HCT116 (cell line): Measurements from ENCODE around the gene PTPRF. TPM values are rescaled to one million over a fixed set of nuclear protein-coding genes. Genes with fewer than 3 reads are reported as not detected.

Experiments used
- ATAC-seq: fragments of 200-7000 bp; cut with Tn5 transposase; 2 replicates; pipeline ENCODE4 v1.9.1; 2020; ENCODE audit warnings: mild to moderate bottlenecking, moderate library complexity
- BruUV-seq: library from RNA; stranded (reverse); fragments of 400-500 nt; replicated peaks from 2 replicates; lab custom pipeline; 2021; lab: Mats Ljungman, UMichigan
- CTCF ChIA-PET: fragments of 300-600 bp; sonication (Branson Sonifier 250); formaldehyde crosslinking; loops from one replicate; lab custom pipeline; 2021; ENCODE audit warnings: antibody characterized with exemption; lab: Charles Lee
- POLR2A ChIA-PET: fragments of 300-600, 350-600 bp; sonication (Branson Sonifier 250); formaldehyde crosslinking; loops from one replicate; lab custom pipeline; 2021; ENCODE audit warnings: antibody characterized with exemption; lab: Charles Lee
- RAD21 ChIA-PET, 2 experiments: fragments of 300-600 bp; sonication (Branson Sonifier 250); formaldehyde crosslinking; loops; one replicate each; lab custom pipeline; 2023; ENCODE audit warnings: low total read pairs in 2 of 2; ENCODE audit not compliant: uncharacterized antibody in 2 of 2, unreplicated experiment in 2 of 2, low non-redundant PET in 1 of 2; lab: Charles Lee
- DNase-seq: peaks from one replicate; pipeline ENCODE4 v3.0.0-alpha.2; 2010; ENCODE audit warnings: low read depth, low spot score
- H2AFZ ChIP-seq: fragments of 200-600 bp; shearing (Covaris generic), sonication (generic); 2 replicates; pipeline ENCODE4 v1.6.1; 2017; ENCODE audit warnings: low read depth, mixed run types, mixed read lengths, antibody characterized with exemption, low read length; ENCODE audit not compliant: poor library complexity, severe bottlenecking
- H3K27ac ChIP-seq: 2 replicates; pipeline ENCODE4 v1.5.1; 2012; ENCODE audit warnings: low read depth, low read length
- H3K27me3 ChIP-seq: fragments of 200-600 bp; sonication (generic); 2 replicates; pipeline ENCODE4 v1.6.1; 2016; ENCODE audit warnings: mixed run types, low read length, mixed read lengths; ENCODE audit not compliant: insufficient read depth
- H3K36me3 ChIP-seq, 2 experiments: fragments of 200-500 bp in 1 of 2; fragments of 200-600 bp in 1 of 2; sonication (Bioruptor generic) in 1 of 2; sonication (generic) in 1 of 2; 2 replicates each; pipeline versions ENCODE4 v1.5.1 to v1.6.1; 2014 to 2016; ENCODE audit warnings: low read length in 2 of 2, inconsistent platforms in 1 of 2, mixed read lengths in 1 of 2, mixed run types in 1 of 2; ENCODE audit not compliant: insufficient read depth in 2 of 2, control insufficient read depth in 1 of 2
- H3K4me1 ChIP-seq, 2 experiments: fragments of 200-600 bp in 1 of 2; sonication (generic) in 1 of 2; 2 replicates each; pipeline versions ENCODE4 v1.5.1 to v1.6.1; 2012 to 2017; ENCODE audit warnings: low read length in 2 of 2, inconsistent platforms in 1 of 2, mild to moderate bottlenecking in 1 of 2, mixed read lengths in 1 of 2, mixed run types in 1 of 2, moderate library complexity in 1 of 2; ENCODE audit not compliant: insufficient read depth in 2 of 2, control insufficient read depth in 1 of 2
- H3K4me2 ChIP-seq: fragments of 200-600 bp; sonication (generic); 2 replicates; pipeline ENCODE4 v1.6.1; 2017; ENCODE audit warnings: mixed run types, low read length, mixed read lengths
- H3K4me3 ChIP-seq, 2 experiments: fragments of 200-600 bp in 1 of 2; sonication (generic) in 1 of 2; replicated peaks in 1 of 2; 2 replicates each; pipeline ENCODE4 v1.5.1; 2011 to 2016; ENCODE audit warnings: low read length in 2 of 2, control low read depth in 1 of 2, low read depth in 1 of 2, mild to moderate bottlenecking in 1 of 2, mixed read lengths in 1 of 2, mixed run types in 1 of 2
- H3K79me2 ChIP-seq: fragments of 200-600 bp; sonication (generic); 2 replicates; pipeline ENCODE4 v1.6.1; 2017; ENCODE audit warnings: mild to moderate bottlenecking, mixed run types, low read length, moderate library complexity, mixed read lengths; ENCODE audit not compliant: insufficient read depth
- H3K9ac ChIP-seq: fragments of 200-600 bp; sonication (generic); 2 replicates; pipeline ENCODE4 v1.6.1; 2016; ENCODE audit warnings: low read length, mixed read lengths
- H3K9me2 ChIP-seq: fragments of 200-600 bp; sonication (generic), shearing (Covaris generic); 2 replicates; pipeline ENCODE4 v1.6.1; 2017; ENCODE audit warnings: mixed run types, mild to moderate bottlenecking, moderate library complexity; ENCODE audit not compliant: insufficient read depth
- H3K9me3 ChIP-seq, 2 experiments: fragments of 200-500 bp in 1 of 2; fragments of 200-600 bp in 1 of 2; sonication (Bioruptor generic) in 1 of 2; sonication (generic) in 1 of 2; 2 replicates each; pipeline ENCODE4 v1.6.1; 2014 to 2017; ENCODE audit warnings: low read length in 2 of 2, mixed read lengths in 2 of 2, inconsistent platforms in 1 of 2, low read depth in 1 of 2, mild to moderate bottlenecking in 1 of 2, mixed run types in 1 of 2, moderate library complexity in 1 of 2; ENCODE audit not compliant: control insufficient read depth in 1 of 2, insufficient read depth in 1 of 2
- H4K20me1 ChIP-seq: fragments of 200-600 bp; sonication (generic), shearing (Covaris generic); 2 replicates; pipeline ENCODE4 v1.6.1; 2017; ENCODE audit warnings: mixed run types, mild to moderate bottlenecking, moderate library complexity; ENCODE audit not compliant: insufficient read depth
- EGR1 ChIP-seq: IDR thresholded peaks from 2 replicates; pipeline ENCODE4 v1.6.1; 2012; ENCODE audit warnings: low read depth
- EZH2 ChIP-seq: fragments of 200-600 bp; sonication (generic); IDR thresholded peaks from 2 replicates; pipeline ENCODE4 v1.6.1; 2017; ENCODE audit warnings: antibody characterized with exemption, mixed run types
- EZH2phosphoT487 ChIP-seq: fragments of 200-600 bp; IDR thresholded peaks from 2 replicates; pipeline ENCODE4 v1.6.1; 2018; ENCODE audit warnings: antibody characterized with exemption, borderline replicate concordance
- FOSL1 ChIP-seq: IDR thresholded peaks from 2 replicates; pipeline ENCODE4 v1.6.1; 2012; ENCODE audit warnings: low read depth
- SP1 ChIP-seq: IDR thresholded peaks from 2 replicates; pipeline ENCODE4 v1.6.1; 2012; ENCODE audit warnings: low read depth
- SRF ChIP-seq: IDR thresholded peaks from 2 replicates; pipeline ENCODE4 v1.6.1; 2012; ENCODE audit warnings: low read depth
- TCF7L2 ChIP-seq: IDR thresholded peaks from 2 replicates; pipeline ENCODE4 v1.7.0; 2011; ENCODE audit warnings: borderline replicate concordance, inconsistent platforms; ENCODE audit not compliant: insufficient read depth, insufficient read length; ENCODE audit errors: extremely low read depth
- intact Hi-C: fragments of 100-400 bp; cut with micrococcal nuclease; formaldehyde crosslinking; loops from 2 replicates; pipeline ENCODE4 v1.10.0; 2022
- total RNA-seq: library from RNA; stranded (reverse); gene quantifications from one replicate; pipeline ENCODE4 v1.2.1, GENCODE V29; 2021; ENCODE audit not compliant: unreplicated experiment
- TF ChIP-seq, protein P1 (sequence below), 3 experiments: fragments of 200-600 bp in 1 of 3; sonication (generic) in 1 of 3; IDR thresholded peaks in 2 of 3; conservative IDR thresholded peaks in 1 of 3; 2 replicates each; pipeline ENCODE4 v1.5.1; 2012 to 2017; ENCODE audit warnings: low read depth in 2 of 3, low read length in 2 of 3, antibody characterized with exemption in 1 of 3, borderline replicate concordance in 1 of 3, control low read depth in 1 of 3, mild to moderate bottlenecking in 1 of 3, mixed read lengths in 1 of 3, mixed run types in 1 of 3, moderate library complexity in 1 of 3; ENCODE audit not compliant: insufficient read depth in 1 of 3
- TF ChIP-seq, protein P2 (sequence below): IDR thresholded peaks from 2 replicates; pipeline ENCODE4 v1.6.1; 2012

PTPRF gene
- total RNA-seq, 1 experiment from 2014 or later, result 224 TPM

DNA sequence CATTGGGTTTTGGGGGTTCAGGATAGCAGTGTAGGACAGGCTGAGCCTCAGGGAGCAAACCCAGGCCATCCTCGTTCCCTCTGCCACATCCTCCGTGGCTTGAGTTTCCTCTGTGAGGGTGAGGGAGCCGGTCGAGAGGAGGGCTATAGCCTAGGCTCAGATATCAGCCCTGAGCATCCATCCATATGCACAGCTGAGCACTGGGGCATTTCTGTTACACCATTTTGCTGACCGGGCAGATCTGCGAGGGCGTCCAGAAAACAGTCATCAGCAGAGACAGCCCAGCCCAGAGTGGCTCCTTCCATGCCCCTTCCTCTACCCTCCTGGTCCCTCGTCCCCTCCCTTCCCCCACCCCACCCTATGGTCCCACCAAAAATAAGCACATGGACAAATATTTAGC, 53.5 kb downstream of the PTPRF start (continued):
- TF ChIP-seq TCF7L2 (no peak), EZH2phosphoT487 (no peak), SP1 (no peak), SRF (no peak)
- TF ChIP-seq, protein P1, sequence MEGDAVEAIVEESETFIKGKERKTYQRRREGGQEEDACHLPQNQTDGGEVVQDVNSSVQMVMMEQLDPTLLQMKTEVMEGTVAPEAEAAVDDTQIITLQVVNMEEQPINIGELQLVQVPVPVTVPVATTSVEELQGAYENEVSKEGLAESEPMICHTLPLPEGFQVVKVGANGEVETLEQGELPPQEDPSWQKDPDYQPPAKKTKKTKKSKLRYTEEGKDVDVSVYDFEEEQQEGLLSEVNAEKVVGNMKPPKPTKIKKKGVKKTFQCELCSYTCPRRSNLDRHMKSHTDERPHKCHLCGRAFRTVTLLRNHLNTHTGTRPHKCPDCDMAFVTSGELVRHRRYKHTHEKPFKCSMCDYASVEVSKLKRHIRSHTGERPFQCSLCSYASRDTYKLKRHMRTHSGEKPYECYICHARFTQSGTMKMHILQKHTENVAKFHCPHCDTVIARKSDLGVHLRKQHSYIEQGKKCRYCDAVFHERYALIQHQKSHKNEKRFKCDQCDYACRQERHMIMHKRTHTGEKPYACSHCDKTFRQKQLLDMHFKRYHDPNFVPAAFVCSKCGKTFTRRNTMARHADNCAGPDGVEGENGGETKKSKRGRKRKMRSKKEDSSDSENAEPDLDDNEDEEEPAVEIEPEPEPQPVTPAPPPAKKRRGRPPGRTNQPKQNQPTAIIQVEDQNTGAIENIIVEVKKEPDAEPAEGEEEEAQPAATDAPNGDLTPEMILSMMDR (IDR thresholded peaks at IDR 0.05 in 2 of 3, conservative IDR thresholded peaks at IDR 0.05 in 1 of 3; ENCODE audit: borderline replicate concordance in 1 of 3, insufficient read depth in 1 of 3, low read depth in 2 of 3, low read length in 2 of 3), result no peak

DNA sequence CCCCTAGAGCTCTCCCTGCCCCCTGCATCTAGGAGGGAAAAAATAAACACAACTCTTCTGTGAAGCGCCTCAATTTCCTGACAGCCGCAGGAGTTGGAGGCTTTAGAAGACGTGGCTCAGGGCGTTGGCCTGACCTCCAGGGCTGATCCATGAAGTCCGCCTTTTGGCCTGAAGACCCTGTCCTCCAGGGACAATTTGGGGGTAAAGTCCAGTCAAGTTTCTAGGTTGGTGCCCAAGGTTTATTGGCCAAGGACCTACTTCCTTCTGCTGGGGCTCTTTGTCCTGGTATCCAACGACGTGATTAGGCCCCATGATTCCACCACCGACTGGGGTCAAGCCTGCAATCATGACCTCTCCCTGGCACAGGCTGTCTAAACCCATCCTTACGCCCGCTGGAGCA, 54.9 kb downstream of the PTPRF start:
- peaks cover 10 to 53% of the 10 kb centered on the region in 2 experiments for H3K36me3 ChIP-seq
- no peak overlapping the region for H3K4me2 ChIP-seq
- H3K9ac ChIP-seq, result no peak overlapping the region
- no peak for TF ChIP-seq EZH2
- TF ChIP-seq, protein P2, sequence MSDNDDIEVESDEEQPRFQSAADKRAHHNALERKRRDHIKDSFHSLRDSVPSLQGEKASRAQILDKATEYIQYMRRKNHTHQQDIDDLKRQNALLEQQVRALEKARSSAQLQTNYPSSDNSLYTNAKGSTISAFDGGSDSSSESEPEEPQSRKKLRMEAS, result no peak
- no peak for TF ChIP-seq SRF
- no peak for TF ChIP-seq EGR1
- no peak for TF ChIP-seq FOSL1
- no peak overlapping the region for H3K27ac ChIP-seq
- H3K9me3 ChIP-seq, result no peaks in the 10 kb centered on the region
- H3K79me2 ChIP-seq, result peaks cover 35% of the 10 kb centered on the region; the same call in 1 of the 2 replicates
- H3K27me3 ChIP-seq, result no peaks in the 10 kb centered on the region
- no peak for ATAC-seq
- no TSS peak for BruUV-seq
- intact Hi-C loops, result no loop called here
- H3K4me1 ChIP-seq, result peaks cover 19 to 27% of the 10 kb centered on the region in 2 experiments
- no peak overlapping the region for H2AFZ ChIP-seq
- H3K4me3 ChIP-seq, result no peak overlapping the region
- H3K9me2 ChIP-seq, result no peaks in the 10 kb centered on the region
- no peak for DNase-seq
- RAD21 ChIA-PET, result no interaction called here
- no peaks in the 10 kb centered on the region for H4K20me1 ChIP-seq
- CTCF ChIA-PET, result no interaction called here
- POLR2A ChIA-PET, result no interaction called here
